GM23338 (cell line): ENCODE measurements around the gene LCOR. TPM values are rescaled to one million over a fixed set of nuclear protein-coding genes. Genes with fewer than 3 reads are reported as not detected.
A peak's percentile ranks its signal among the peaks of the same experiment; 100 is the strongest.

Source experiments
- ATAC-seq: fragments of 200-7000 bp; cut with Tn5 transposase; 3 replicates; pipeline ENCODE4 v1.9.1; 2020
- DNase-seq: peaks from one replicate; pipeline ENCODE4 v3.0.0-alpha.2; 2015; ENCODE audit warnings: low spot score
- H2AFZ ChIP-seq: fragments of 200-600 bp; sonication (generic); 2 replicates; pipeline ENCODE4 v1.8.0; 2016; ENCODE audit warnings: antibody characterized with exemption, mild to moderate bottlenecking, moderate library complexity
- H3F3A ChIP-seq: fragments of 200-600 bp; sonication (generic); replicated peaks from 2 replicates; pipeline ENCODE4 v1.8.0; 2017; ENCODE audit warnings: antibody characterized with exemption, mixed run types, low read depth
- H3K27ac ChIP-seq: fragments of 200-600 bp; sonication (generic); 2 replicates; pipeline ENCODE4 v1.6.1; 2016; ENCODE audit warnings: low read depth
- H3K27me3 ChIP-seq: fragments of 200-600 bp; sonication (generic); 2 replicates; pipeline ENCODE4 v1.8.0; 2016; ENCODE audit warnings: mild to moderate bottlenecking, mixed run types, moderate library complexity; ENCODE audit not compliant: insufficient read depth
- H3K36me3 ChIP-seq: fragments of 200-600 bp; sonication (generic); 2 replicates; pipeline ENCODE4 v1.8.0; 2016; ENCODE audit warnings: mild to moderate bottlenecking; ENCODE audit not compliant: insufficient read depth
- H3K4me1 ChIP-seq: fragments of 200-600 bp; sonication (generic); 2 replicates; pipeline ENCODE4 v1.8.0; 2016; ENCODE audit warnings: mild to moderate bottlenecking, moderate library complexity; ENCODE audit not compliant: insufficient read depth
- H3K4me2 ChIP-seq: fragments of 200-600 bp; sonication (generic); 2 replicates; pipeline ENCODE4 v1.7.1; 2017; ENCODE audit warnings: mixed run types
- H3K4me3 ChIP-seq: fragments of 200-600 bp; sonication (generic); 2 replicates; pipeline ENCODE4 v1.6.1; 2016; ENCODE audit warnings: mixed run types
- H3K79me2 ChIP-seq: fragments of 200-600 bp; sonication (generic); replicated peaks from 2 replicates; pipeline ENCODE4 v1.8.0; 2017; ENCODE audit warnings: mild to moderate bottlenecking; ENCODE audit not compliant: insufficient read depth
- H3K9me2 ChIP-seq: fragments of 200-600 bp; sonication (generic); 2 replicates; pipeline ENCODE4 v1.8.0; 2017; ENCODE audit not compliant: insufficient read depth
- H4K20me1 ChIP-seq: fragments of 200-600 bp; sonication (generic); replicated peaks from 2 replicates; pipeline ENCODE4 v1.8.0; 2017; ENCODE audit warnings: mild to moderate bottlenecking; ENCODE audit not compliant: insufficient read depth
- H3K27ac Mint-ChIP-seq: 2 replicates; pipeline ENCODE4 v1.8.0; 2020; ENCODE audit warnings: inconsistent platforms, mild to moderate bottlenecking, moderate library complexity, mixed read lengths
- H3K27me3 Mint-ChIP-seq: 3 replicates; pipeline ENCODE4 v1.8.0; 2022; ENCODE audit warnings: low read depth, mild to moderate bottlenecking, moderate library complexity, mixed read lengths, inconsistent platforms; ENCODE audit not compliant: insufficient read depth, poor library complexity
- H3K36me3 Mint-ChIP-seq: 3 replicates; pipeline ENCODE4 v1.8.0; 2021; ENCODE audit warnings: low read depth, mild to moderate bottlenecking, inconsistent platforms, moderate library complexity, mixed read lengths
- H3K4me1 Mint-ChIP-seq: 3 replicates; pipeline ENCODE4 v1.8.0; 2020; ENCODE audit warnings: mild to moderate bottlenecking, inconsistent platforms, mixed read lengths
- H3K4me3 Mint-ChIP-seq: 3 replicates; pipeline ENCODE4 v1.8.0; 2021; ENCODE audit warnings: moderate library complexity, mild to moderate bottlenecking, inconsistent platforms, mixed read lengths
- H3K9me3 Mint-ChIP-seq: 3 replicates; pipeline ENCODE4 v1.8.0; 2020; ENCODE audit warnings: moderate library complexity, mild to moderate bottlenecking, inconsistent platforms, mixed read lengths
- CREB1 ChIP-seq: fragments of 250-450 bp; sonication (Bioruptor Pico); IDR thresholded peaks from 2 replicates; pipeline ENCODE4 v1.5.0; 2020; ENCODE audit warnings: low read depth, mild to moderate bottlenecking, moderate library complexity
- EZH2 ChIP-seq: fragments of 200-600 bp; sonication (generic); IDR thresholded peaks from one replicate; pipeline ENCODE4 v1.8.0; 2017; ENCODE audit warnings: antibody characterized with exemption, mild to moderate bottlenecking, low read depth; ENCODE audit not compliant: unreplicated experiment
- EZH2phosphoT487 ChIP-seq: fragments of 200-600 bp; sonication (generic); IDR thresholded peaks from one replicate; pipeline ENCODE4 v1.8.1; 2018; ENCODE audit warnings: antibody characterized with exemption; ENCODE audit not compliant: unreplicated experiment
- NANOG ChIP-seq: IDR thresholded peaks from 2 replicates; pipeline ENCODE4 v1.6.1; 2016; ENCODE audit warnings: antibody characterized with exemption, borderline replicate concordance
- POLR2AphosphoS5 ChIP-seq: IDR thresholded peaks from 2 replicates; pipeline ENCODE4 v1.6.1; 2016; ENCODE audit warnings: antibody characterized with exemption, low read depth
- STAT1 ChIP-seq: IDR thresholded peaks from one replicate; pipeline ENCODE4 v1.6.1; 2016; ENCODE audit warnings: antibody characterized with exemption; ENCODE audit not compliant: unreplicated experiment
- ZNF114 ChIP-seq: fragments of 250-450 bp; sonication (Bioruptor Pico); IDR thresholded peaks from 2 replicates; pipeline ENCODE4 v1.5.0; 2020; ENCODE audit warnings: mild to moderate bottlenecking, moderate library complexity
- ZNF331 ChIP-seq: fragments of 250-450 bp; sonication (Bioruptor Pico); IDR thresholded peaks from 2 replicates; pipeline ENCODE4 v1.5.0; 2020; ENCODE audit warnings: low read depth, mild to moderate bottlenecking, moderate library complexity
- polyA plus RNA-seq: library from polyadenylated mRNA; unstranded; fragments of >200 nt; fragmentation: Nextera tagmentation; extraction: Ambion mirVana; gene quantifications from 2 replicates; pipeline ENCODE4 v1.2.1, GENCODE V29; 2016
- total RNA-seq: library from RNA; depleted of rRNA; stranded (reverse); fragments of >200 nt; shearing (Covaris generic); gene quantifications from 2 replicates; pipeline ENCODE4 v1.2.3, GENCODE V29; 2014
- TF ChIP-seq, protein P1 (sequence below): IDR thresholded peaks from 2 replicates; pipeline ENCODE4 v1.6.1; 2016; ENCODE audit warnings: antibody characterized with exemption
- TF ChIP-seq, protein P2 (sequence below): fragments of 250-450 bp; sonication (Bioruptor Pico); IDR thresholded peaks from 2 replicates; pipeline ENCODE4 v1.5.0; 2020; ENCODE audit warnings: mild to moderate bottlenecking, moderate library complexity
- TF ChIP-seq, protein P3 (sequence below): IDR thresholded peaks from one replicate; pipeline ENCODE4 v1.6.1; 2018; ENCODE audit warnings: antibody characterized with exemption; ENCODE audit not compliant: unreplicated experiment

LCOR gene
- total and polyA plus RNA-seq, 2 experiments from 2014 or later = 6.9 to 14.9 TPM

DNA sequence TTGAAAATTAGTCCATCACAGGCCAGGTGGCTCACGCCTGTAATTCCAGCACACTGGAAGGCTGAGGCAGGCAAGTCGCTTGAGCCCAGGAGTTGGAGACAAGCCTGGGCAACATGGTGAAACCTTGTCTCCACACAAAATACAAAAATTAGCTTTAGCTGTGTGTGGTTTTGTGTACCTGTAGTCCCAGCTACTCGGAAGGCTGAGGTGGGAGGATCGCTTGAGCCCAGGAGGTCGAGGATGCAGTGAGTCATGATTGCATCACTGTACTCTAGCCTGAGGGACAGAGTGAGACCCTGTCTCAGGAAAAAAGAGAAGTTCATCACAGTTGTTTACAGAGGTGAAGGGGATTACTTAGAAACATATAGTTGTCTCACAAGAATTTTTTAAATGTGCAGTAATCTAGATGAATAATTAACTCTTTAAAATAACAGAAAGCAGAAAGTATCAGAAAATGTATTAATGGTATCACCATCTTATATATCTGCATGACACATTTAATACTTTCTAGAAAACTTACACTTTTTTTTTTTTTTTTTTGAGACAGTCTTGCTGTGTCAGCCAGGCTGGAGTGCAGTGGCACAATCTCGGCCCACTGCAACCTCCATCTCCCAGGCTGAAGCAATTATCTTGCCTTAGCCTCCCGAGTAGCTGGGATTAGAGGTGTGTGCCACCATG lies 8.9 kb downstream of the LCOR start (continued):
- TF ChIP-seq NANOG = no peak
- TF ChIP-seq, protein P1, sequence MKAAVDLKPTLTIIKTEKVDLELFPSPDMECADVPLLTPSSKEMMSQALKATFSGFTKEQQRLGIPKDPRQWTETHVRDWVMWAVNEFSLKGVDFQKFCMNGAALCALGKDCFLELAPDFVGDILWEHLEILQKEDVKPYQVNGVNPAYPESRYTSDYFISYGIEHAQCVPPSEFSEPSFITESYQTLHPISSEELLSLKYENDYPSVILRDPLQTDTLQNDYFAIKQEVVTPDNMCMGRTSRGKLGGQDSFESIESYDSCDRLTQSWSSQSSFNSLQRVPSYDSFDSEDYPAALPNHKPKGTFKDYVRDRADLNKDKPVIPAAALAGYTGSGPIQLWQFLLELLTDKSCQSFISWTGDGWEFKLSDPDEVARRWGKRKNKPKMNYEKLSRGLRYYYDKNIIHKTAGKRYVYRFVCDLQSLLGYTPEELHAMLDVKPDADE = no peak
- no peak for TF ChIP-seq EZH2
- no peak for TF ChIP-seq CREB1 (CRISPR knock-in tag)
- no peak for TF ChIP-seq ZNF114 (CRISPR knock-in tag)
- no peak for TF ChIP-seq ZNF331
- no peak for TF ChIP-seq STAT1
- no peak for TF ChIP-seq POLR2AphosphoS5

DNA sequence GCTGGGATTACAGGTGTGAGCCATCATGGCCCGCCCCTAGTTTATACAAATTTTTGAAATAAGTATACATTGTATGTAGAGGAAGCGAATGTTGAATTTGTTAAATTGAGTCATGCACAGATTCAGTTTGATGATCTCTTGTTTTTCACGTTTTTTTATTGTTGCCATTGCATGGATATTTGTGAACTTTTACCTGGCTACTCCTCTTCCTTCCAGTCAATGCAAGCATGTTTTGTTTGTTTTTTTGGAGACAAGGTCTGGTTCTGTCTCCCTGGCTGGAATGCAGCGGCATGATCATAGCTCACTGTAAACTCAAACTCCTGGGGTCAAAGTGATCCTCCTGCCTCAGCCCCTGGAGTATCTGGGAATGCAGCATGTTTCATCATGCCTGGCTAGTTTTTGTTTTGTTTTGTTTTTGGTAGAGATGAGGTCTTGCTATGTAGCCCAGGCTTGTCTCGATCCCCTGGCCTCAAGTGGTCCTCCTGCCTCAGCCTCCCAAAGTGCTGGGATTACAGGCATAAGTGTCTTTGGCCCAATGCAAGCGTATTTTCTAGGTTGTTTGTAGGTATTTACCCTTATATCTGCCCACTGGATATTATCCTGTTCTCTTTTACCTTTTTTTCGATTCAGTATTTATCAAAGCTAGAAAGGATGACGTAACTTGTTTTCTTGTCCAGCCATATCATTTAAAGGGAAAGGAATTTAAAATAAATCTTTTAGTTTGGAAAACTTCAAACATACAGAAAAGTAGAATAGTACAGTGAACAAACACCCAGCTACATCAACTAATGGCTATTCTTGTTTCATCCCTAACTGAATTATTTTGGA lies 11.0 kb downstream of the LCOR start:
- Histone ChIP-seq H3K4me1 (peaks cover 14% of the 10 kb centered on the region), H3K27ac (no peak overlapping the region), H3K4me3 (no peak overlapping the region), H3K4me2 (no peak overlapping the region), H3K36me3 (no peaks in the 10 kb centered on the region), H3K79me2 (peaks cover 91% of the 10 kb centered on the region), H3K9me2 (no peaks in the 10 kb centered on the region), H4K20me1 (peaks cover 16% of the 10 kb centered on the region; the same call in 1 of the 2 replicates), H2AFZ (no peak overlapping the region), H3K27me3 (no peaks in the 10 kb centered on the region), H3F3A (no peaks in the 10 kb centered on the region)
- no peak for DNase-seq
- peaks cover 3% of the 10 kb centered on the region; the same call in 2 of the 3 replicates for H3K36me3 Mint-ChIP-seq
- no peaks in the 10 kb centered on the region for H3K9me3 Mint-ChIP-seq
- peaks cover 4% of the 10 kb centered on the region for H3K27me3 Mint-ChIP-seq
- H3K4me1 Mint-ChIP-seq = peaks cover 46% of the 10 kb centered on the region
- ATAC-seq = no peak
- H3K27ac Mint-ChIP-seq = peak overlapping the region; percentile 65
- H3K4me3 Mint-ChIP-seq = no peak overlapping the region
- TF ChIP-seq, protein P2, sequence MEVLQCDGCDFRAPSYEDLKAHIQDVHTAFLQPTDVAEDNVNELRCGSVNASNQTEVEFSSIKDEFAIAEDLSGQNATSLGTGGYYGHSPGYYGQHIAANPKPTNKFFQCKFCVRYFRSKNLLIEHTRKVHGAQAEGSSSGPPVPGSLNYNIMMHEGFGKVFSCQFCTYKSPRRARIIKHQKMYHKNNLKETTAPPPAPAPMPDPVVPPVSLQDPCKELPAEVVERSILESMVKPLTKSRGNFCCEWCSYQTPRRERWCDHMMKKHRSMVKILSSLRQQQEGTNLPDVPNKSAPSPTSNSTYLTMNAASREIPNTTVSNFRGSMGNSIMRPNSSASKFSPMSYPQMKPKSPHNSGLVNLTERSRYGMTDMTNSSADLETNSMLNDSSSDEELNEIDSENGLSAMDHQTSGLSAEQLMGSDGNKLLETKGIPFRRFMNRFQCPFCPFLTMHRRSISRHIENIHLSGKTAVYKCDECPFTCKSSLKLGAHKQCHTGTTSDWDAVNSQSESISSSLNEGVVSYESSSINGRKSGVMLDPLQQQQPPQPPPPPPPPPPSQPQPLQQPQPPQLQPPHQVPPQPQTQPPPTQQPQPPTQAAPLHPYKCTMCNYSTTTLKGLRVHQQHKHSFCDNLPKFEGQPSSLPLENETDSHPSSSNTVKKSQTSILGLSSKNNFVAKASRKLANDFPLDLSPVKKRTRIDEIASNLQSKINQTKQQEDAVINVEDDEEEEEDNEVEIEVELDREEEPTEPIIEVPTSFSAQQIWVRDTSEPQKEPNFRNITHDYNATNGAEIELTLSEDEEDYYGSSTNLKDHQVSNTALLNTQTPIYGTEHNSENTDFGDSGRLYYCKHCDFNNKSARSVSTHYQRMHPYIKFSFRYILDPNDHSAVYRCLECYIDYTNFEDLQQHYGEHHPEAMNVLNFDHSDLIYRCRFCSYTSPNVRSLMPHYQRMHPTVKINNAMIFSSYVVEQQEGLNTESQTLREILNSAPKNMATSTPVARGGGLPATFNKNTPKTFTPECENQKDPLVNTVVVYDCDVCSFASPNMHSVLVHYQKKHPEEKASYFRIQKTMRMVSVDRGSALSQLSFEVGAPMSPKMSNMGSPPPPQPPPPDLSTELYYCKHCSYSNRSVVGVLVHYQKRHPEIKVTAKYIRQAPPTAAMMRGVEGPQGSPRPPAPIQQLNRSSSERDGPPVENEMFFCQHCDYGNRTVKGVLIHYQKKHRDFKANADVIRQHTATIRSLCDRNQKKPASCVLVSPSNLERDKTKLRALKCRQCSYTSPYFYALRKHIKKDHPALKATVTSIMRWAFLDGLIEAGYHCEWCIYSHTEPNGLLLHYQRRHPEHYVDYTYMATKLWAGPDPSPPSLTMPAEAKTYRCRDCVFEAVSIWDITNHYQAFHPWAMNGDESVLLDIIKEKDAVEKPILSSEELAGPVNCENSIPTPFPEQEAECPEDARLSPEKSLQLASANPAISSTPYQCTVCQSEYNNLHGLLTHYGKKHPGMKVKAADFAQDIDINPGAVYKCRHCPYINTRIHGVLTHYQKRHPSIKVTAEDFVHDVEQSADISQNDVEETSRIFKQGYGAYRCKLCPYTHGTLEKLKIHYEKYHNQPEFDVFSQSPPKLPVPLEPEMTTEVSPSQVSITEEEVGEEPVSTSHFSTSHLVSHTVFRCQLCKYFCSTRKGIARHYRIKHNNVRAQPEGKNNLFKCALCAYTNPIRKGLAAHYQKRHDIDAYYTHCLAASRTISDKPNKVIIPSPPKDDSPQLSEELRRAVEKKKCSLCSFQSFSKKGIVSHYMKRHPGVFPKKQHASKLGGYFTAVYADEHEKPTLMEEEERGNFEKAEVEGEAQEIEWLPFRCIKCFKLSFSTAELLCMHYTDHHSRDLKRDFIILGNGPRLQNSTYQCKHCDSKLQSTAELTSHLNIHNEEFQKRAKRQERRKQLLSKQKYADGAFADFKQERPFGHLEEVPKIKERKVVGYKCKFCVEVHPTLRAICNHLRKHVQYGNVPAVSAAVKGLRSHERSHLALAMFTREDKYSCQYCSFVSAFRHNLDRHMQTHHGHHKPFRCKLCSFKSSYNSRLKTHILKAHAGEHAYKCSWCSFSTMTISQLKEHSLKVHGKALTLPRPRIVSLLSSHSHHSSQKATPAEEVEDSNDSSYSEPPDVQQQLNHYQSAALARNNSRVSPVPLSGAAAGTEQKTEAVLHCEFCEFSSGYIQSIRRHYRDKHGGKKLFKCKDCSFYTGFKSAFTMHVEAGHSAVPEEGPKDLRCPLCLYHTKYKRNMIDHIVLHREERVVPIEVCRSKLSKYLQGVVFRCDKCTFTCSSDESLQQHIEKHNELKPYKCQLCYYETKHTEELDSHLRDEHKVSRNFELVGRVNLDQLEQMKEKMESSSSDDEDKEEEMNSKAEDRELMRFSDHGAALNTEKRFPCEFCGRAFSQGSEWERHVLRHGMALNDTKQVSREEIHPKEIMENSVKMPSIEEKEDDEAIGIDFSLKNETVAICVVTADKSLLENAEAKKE (CRISPR knock-in tag) = no peak
- TF ChIP-seq, protein P1 = no peak
- no peak for TF ChIP-seq POLR2AphosphoS5
- TF ChIP-seq, protein P3, sequence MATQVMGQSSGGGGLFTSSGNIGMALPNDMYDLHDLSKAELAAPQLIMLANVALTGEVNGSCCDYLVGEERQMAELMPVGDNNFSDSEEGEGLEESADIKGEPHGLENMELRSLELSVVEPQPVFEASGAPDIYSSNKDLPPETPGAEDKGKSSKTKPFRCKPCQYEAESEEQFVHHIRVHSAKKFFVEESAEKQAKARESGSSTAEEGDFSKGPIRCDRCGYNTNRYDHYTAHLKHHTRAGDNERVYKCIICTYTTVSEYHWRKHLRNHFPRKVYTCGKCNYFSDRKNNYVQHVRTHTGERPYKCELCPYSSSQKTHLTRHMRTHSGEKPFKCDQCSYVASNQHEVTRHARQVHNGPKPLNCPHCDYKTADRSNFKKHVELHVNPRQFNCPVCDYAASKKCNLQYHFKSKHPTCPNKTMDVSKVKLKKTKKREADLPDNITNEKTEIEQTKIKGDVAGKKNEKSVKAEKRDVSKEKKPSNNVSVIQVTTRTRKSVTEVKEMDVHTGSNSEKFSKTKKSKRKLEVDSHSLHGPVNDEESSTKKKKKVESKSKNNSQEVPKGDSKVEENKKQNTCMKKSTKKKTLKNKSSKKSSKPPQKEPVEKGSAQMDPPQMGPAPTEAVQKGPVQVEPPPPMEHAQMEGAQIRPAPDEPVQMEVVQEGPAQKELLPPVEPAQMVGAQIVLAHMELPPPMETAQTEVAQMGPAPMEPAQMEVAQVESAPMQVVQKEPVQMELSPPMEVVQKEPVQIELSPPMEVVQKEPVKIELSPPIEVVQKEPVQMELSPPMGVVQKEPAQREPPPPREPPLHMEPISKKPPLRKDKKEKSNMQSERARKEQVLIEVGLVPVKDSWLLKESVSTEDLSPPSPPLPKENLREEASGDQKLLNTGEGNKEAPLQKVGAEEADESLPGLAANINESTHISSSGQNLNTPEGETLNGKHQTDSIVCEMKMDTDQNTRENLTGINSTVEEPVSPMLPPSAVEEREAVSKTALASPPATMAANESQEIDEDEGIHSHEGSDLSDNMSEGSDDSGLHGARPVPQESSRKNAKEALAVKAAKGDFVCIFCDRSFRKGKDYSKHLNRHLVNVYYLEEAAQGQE = no peak
- no peak for TF ChIP-seq ZNF331
- no peak for TF ChIP-seq CREB1 (CRISPR knock-in tag)
- TF ChIP-seq EZH2phosphoT487 = no peak
